C4-2B (cell line): ENCODE results near the gene CD83.
A peak's percentile ranks its signal among the peaks of the same experiment; 100 is the strongest.

Experiments
- ZFX ChIP-seq: fragments of 450-650 bp; IDR thresholded peaks from 2 replicates; pipeline ENCODE4 v1.6.1; 2017
- TF ChIP-seq, protein P1 (sequence below): fragments of 450-650 bp; conservative IDR thresholded peaks from 2 replicates; pipeline ENCODE4 v1.5.1; 2017; ENCODE audit warnings: mild to moderate bottlenecking

DNA sequence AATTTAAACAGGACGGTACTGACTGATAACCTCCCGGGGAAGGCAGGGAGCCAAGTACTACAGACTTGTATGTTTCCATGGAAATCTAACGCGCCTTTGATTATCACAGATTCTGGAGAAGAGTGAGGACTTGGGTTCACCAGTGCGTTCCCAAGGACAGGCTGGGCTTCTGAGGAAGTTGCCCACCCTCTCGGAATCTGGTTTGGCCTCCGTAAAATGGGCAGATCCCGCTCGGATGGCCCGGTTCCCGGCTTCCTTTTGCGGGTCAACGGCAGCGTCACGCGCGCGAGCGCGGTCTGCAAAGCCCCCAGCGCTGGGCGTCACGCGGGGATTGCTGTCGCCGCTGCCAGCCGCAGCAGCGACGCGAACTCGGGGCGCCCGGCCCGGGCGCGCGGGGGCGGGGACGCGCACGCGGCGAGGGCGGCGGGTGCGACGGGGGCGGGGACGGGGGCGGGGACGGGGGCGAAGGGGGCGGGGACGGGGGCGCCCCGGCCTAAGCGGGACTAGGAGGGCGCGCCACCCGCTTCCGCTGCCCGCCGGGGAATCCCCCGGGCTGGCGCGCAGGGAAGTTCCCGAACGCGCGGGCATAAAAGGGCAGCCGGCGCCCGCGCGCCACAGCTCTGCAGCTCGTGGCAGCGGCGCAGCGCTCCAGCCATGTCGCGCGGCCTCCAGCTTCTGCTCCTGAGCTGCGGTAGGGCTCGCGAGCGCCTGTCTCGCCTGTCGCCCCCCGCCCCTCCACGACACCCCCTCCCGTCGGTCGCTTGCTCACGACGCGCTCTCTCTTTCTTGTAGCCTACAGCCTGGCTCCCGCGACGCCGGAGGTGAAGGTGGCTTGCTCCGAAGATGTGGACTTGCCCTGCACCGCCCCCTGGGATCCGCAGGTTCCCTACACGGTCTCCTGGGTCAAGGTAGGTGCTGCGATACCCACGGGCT is at the start of gene CD83:
- TF ChIP-seq, protein P1, sequence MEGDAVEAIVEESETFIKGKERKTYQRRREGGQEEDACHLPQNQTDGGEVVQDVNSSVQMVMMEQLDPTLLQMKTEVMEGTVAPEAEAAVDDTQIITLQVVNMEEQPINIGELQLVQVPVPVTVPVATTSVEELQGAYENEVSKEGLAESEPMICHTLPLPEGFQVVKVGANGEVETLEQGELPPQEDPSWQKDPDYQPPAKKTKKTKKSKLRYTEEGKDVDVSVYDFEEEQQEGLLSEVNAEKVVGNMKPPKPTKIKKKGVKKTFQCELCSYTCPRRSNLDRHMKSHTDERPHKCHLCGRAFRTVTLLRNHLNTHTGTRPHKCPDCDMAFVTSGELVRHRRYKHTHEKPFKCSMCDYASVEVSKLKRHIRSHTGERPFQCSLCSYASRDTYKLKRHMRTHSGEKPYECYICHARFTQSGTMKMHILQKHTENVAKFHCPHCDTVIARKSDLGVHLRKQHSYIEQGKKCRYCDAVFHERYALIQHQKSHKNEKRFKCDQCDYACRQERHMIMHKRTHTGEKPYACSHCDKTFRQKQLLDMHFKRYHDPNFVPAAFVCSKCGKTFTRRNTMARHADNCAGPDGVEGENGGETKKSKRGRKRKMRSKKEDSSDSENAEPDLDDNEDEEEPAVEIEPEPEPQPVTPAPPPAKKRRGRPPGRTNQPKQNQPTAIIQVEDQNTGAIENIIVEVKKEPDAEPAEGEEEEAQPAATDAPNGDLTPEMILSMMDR = peak; percentile 42
- TF ChIP-seq ZFX = 0 out of 2 replicates have a peak, but pooled peaks have one; percentile 19
